GM23338 (cell line): Measurements from ENCODE around the gene KRTAP10-10.
"Not testable (repeated sequence)": the region's sequence is repeated elsewhere in the genome, so short reads cannot be mapped to it uniquely, and the experiment has no call there.

Experiments
- CREB1 ChIP-seq: fragments of 250-450 bp; sonication (Bioruptor Pico); IDR thresholded peaks from 2 replicates; pipeline ENCODE4 v1.5.0; 2020; ENCODE audit warnings: low read depth, mild to moderate bottlenecking, moderate library complexity
- ETS1 ChIP-seq: IDR thresholded peaks from 2 replicates; pipeline ENCODE4 v1.6.1; 2016; ENCODE audit warnings: antibody characterized with exemption
- EZH2 ChIP-seq: fragments of 200-600 bp; sonication (generic); IDR thresholded peaks from one replicate; pipeline ENCODE4 v1.8.0; 2017; ENCODE audit warnings: antibody characterized with exemption, mild to moderate bottlenecking, low read depth; ENCODE audit not compliant: unreplicated experiment
- EZH2phosphoT487 ChIP-seq: fragments of 200-600 bp; sonication (generic); IDR thresholded peaks from one replicate; pipeline ENCODE4 v1.8.1; 2018; ENCODE audit warnings: antibody characterized with exemption; ENCODE audit not compliant: unreplicated experiment
- NANOG ChIP-seq: IDR thresholded peaks from 2 replicates; pipeline ENCODE4 v1.6.1; 2016; ENCODE audit warnings: antibody characterized with exemption, borderline replicate concordance
- POLR2AphosphoS5 ChIP-seq: IDR thresholded peaks from 2 replicates; pipeline ENCODE4 v1.6.1; 2016; ENCODE audit warnings: antibody characterized with exemption, low read depth
- TF ChIP-seq, protein P1 (sequence below), 2 experiments: fragments of 200-600 bp in 1 of 2; sonication (generic) in 1 of 2; conservative IDR thresholded peaks; 2 replicates each; pipeline versions ENCODE4 v1.5.1 to v1.6.1; 2016 to 2017; ENCODE audit warnings: antibody characterized with exemption in 2 of 2, low read depth in 2 of 2, mild to moderate bottlenecking in 2 of 2, moderate library complexity in 1 of 2
- TF ChIP-seq, protein P2 (sequence below): IDR thresholded peaks from one replicate; pipeline ENCODE4 v1.6.1; 2018; ENCODE audit warnings: antibody characterized with exemption; ENCODE audit not compliant: unreplicated experiment

- not testable (repeated sequence) for TF ChIP-seq EZH2, CREB1, EZH2phosphoT487, ETS1, NANOG, POLR2AphosphoS5
- TF ChIP-seq, protein P1, sequence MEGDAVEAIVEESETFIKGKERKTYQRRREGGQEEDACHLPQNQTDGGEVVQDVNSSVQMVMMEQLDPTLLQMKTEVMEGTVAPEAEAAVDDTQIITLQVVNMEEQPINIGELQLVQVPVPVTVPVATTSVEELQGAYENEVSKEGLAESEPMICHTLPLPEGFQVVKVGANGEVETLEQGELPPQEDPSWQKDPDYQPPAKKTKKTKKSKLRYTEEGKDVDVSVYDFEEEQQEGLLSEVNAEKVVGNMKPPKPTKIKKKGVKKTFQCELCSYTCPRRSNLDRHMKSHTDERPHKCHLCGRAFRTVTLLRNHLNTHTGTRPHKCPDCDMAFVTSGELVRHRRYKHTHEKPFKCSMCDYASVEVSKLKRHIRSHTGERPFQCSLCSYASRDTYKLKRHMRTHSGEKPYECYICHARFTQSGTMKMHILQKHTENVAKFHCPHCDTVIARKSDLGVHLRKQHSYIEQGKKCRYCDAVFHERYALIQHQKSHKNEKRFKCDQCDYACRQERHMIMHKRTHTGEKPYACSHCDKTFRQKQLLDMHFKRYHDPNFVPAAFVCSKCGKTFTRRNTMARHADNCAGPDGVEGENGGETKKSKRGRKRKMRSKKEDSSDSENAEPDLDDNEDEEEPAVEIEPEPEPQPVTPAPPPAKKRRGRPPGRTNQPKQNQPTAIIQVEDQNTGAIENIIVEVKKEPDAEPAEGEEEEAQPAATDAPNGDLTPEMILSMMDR (conservative IDR thresholded peaks at IDR 0.05; ENCODE audit: low read depth in 2 of 2), result not testable (repeated sequence)
- TF ChIP-seq, protein P2, sequence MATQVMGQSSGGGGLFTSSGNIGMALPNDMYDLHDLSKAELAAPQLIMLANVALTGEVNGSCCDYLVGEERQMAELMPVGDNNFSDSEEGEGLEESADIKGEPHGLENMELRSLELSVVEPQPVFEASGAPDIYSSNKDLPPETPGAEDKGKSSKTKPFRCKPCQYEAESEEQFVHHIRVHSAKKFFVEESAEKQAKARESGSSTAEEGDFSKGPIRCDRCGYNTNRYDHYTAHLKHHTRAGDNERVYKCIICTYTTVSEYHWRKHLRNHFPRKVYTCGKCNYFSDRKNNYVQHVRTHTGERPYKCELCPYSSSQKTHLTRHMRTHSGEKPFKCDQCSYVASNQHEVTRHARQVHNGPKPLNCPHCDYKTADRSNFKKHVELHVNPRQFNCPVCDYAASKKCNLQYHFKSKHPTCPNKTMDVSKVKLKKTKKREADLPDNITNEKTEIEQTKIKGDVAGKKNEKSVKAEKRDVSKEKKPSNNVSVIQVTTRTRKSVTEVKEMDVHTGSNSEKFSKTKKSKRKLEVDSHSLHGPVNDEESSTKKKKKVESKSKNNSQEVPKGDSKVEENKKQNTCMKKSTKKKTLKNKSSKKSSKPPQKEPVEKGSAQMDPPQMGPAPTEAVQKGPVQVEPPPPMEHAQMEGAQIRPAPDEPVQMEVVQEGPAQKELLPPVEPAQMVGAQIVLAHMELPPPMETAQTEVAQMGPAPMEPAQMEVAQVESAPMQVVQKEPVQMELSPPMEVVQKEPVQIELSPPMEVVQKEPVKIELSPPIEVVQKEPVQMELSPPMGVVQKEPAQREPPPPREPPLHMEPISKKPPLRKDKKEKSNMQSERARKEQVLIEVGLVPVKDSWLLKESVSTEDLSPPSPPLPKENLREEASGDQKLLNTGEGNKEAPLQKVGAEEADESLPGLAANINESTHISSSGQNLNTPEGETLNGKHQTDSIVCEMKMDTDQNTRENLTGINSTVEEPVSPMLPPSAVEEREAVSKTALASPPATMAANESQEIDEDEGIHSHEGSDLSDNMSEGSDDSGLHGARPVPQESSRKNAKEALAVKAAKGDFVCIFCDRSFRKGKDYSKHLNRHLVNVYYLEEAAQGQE, result not testable (repeated sequence)
Observed at GRCh38 chr21:44600118-44600978, 36.8 kb upstream of the KRTAP10-10 start, which contains the start of gene KRTAP10-7.
